Endothelial cell of umbilical vein (primary cell): Measurements from ENCODE around the gene OXA1L. TPM values are rescaled to one million over a fixed set of nuclear protein-coding genes. Genes with fewer than 3 reads are reported as not detected.
"Not testable (repeated sequence)": the region's sequence is repeated elsewhere in the genome, so short reads cannot be mapped to it uniquely, and the experiment has no call there.

Source experiments
- BruUV-seq: library from RNA; stranded (reverse); fragments of 400-500 nt; replicated peaks from 2 replicates; lab custom pipeline; 2021; lab: Mats Ljungman, UMichigan
- CTCF ChIA-PET: fragments of 300-600, 350-600 bp; sonication (Branson Sonifier 250); formaldehyde crosslinking; loops from one replicate; lab custom pipeline; 2021; ENCODE audit warnings: antibody characterized with exemption, inconsistent platforms; lab: Charles Lee
- POLR2A ChIA-PET: fragments of 300-600, 350-600 bp; sonication (Branson Sonifier 250); formaldehyde crosslinking; loops from one replicate; lab custom pipeline; 2021; ENCODE audit warnings: antibody characterized with exemption, inconsistent platforms; lab: Charles Lee
- DNase-seq: peaks from one replicate; pipeline ENCODE4 v3.0.0-alpha.2; 2011; ENCODE audit warnings: low read depth, low spot score
- FAIRE-seq: peaks from 2 replicates; lab custom pipeline; 2011; peaks lifted over from hg19 to GRCh38; lab: Jason Lieb, UNC
- H2AFZ ChIP-seq: 2 replicates; pipeline ENCODE4 v1.6.0; 2012; ENCODE audit warnings: low read depth, low read length, control low read depth, inconsistent platforms
- H3K27ac ChIP-seq: 2 replicates; pipeline ENCODE4 v1.5.1; 2011; ENCODE audit warnings: low read depth, mild to moderate bottlenecking, control low read depth, low read length, moderate library complexity; ENCODE audit not compliant: insufficient read depth
- H3K27me3 ChIP-seq, 2 experiments: 2 replicates each; pipeline versions ENCODE4 v1.6.0 to v1.6.1; 2011; ENCODE audit warnings: low read length in 2 of 2, mixed read lengths in 1 of 2; ENCODE audit not compliant: control insufficient read depth in 2 of 2, insufficient read depth in 2 of 2
- H3K36me3 ChIP-seq, 2 experiments: 2 replicates in 1 of 2; 3 replicates in 1 of 2; pipeline ENCODE4 v1.5.1; 2011; ENCODE audit warnings: low read length in 2 of 2, mild to moderate bottlenecking in 1 of 2, moderate library complexity in 1 of 2; ENCODE audit not compliant: control insufficient read depth in 2 of 2, insufficient read depth in 2 of 2; ENCODE audit errors: extremely low read depth in 1 of 2
- H3K4me1 ChIP-seq: 3 replicates; pipeline ENCODE4 v1.5.1; 2011; ENCODE audit warnings: mild to moderate bottlenecking, low read length; ENCODE audit not compliant: control insufficient read depth, insufficient read depth; ENCODE audit errors: extremely low read depth
- H3K4me2 ChIP-seq: 2 replicates; pipeline ENCODE4 v1.6.1; 2011; ENCODE audit warnings: low read length, control low read depth, mixed read lengths; ENCODE audit not compliant: insufficient read depth
- H3K4me3 ChIP-seq, 3 experiments: fragments of 200-600 bp in 1 of 3; sonication (generic), shearing (Covaris generic) in 1 of 3; replicated peaks in 1 of 3; 2 replicates each; pipeline ENCODE4 v1.5.1; 2011 to 2016; ENCODE audit warnings: control low read depth in 3 of 3, low read length in 3 of 3, mild to moderate bottlenecking in 2 of 3, inconsistent platforms in 1 of 3, low read depth in 1 of 3, moderate library complexity in 1 of 3; ENCODE audit not compliant: insufficient read depth in 1 of 3
- H3K79me2 ChIP-seq: 2 replicates; pipeline ENCODE4 v1.6.0; 2012; ENCODE audit warnings: low read length, inconsistent platforms; ENCODE audit not compliant: control insufficient read depth, insufficient read depth
- H3K9ac ChIP-seq: replicated peaks from 2 replicates; pipeline ENCODE3; 2011; ENCODE audit warnings: low read length, control low read depth; ENCODE audit not compliant: insufficient read depth; ENCODE audit errors: extremely low read depth
- H3K9me1 ChIP-seq: replicated peaks from 3 replicates; pipeline ENCODE4 v1.6.0; 2011; ENCODE audit warnings: mild to moderate bottlenecking, low read length; ENCODE audit not compliant: control insufficient read depth, insufficient read depth; ENCODE audit errors: extremely low read depth
- H3K9me3 ChIP-seq: replicated peaks from 2 replicates; pipeline ENCODE4 v1.5.1; 2012; ENCODE audit warnings: low read length, inconsistent platforms; ENCODE audit not compliant: control insufficient read depth, insufficient read depth
- H4K20me1 ChIP-seq: replicated peaks from 2 replicates; pipeline ENCODE3; 2011; ENCODE audit warnings: mild to moderate bottlenecking, low read length; ENCODE audit not compliant: control insufficient read depth, insufficient read depth; ENCODE audit errors: extremely low read depth
- FOS ChIP-seq: IDR thresholded peaks from 2 replicates; pipeline ENCODE4 v1.6.1; 2011; ENCODE audit warnings: mild to moderate bottlenecking, low read length, moderate library complexity, borderline replicate concordance; ENCODE audit not compliant: insufficient read depth
- POLR2AphosphoS5 ChIP-seq: IDR thresholded peaks from 2 replicates; pipeline ENCODE4 v1.6.1; 2012; ENCODE audit warnings: low read depth, mild to moderate bottlenecking, control low read depth, low read length, moderate library complexity; ENCODE audit not compliant: insufficient read depth
- dilution Hi-C: fragments of 300-500 bp; cut with MboI; formaldehyde crosslinking; loops from one replicate; pipeline ENCODE4 v1.15.0; 2019; ENCODE audit warnings: low sequenced_read_pairs; ENCODE audit not compliant: extremely low pct_ligation_motif_present
- intact Hi-C: fragments of 100-400 bp; cut with micrococcal nuclease; formaldehyde crosslinking; loops from one replicate; pipeline ENCODE4 v1.10.0; 2022
- polyA plus RNA-seq, 4 experiments: library from polyadenylated mRNA; depleted of rRNA in 3 of 4; stranded (reverse) in 3 of 4; unstranded in 1 of 4; fragments of >200 nt; gene quantifications; 2 replicates each; pipeline versions ENCODE4 v1.2.1 to v1.2.3, GENCODE V29; 2011 to 2012; ENCODE audit warnings: missing spikeins in 1 of 4
- total RNA-seq: library from RNA; stranded (reverse); gene quantifications from 2 replicates; pipeline ENCODE4 v1.2.3, GENCODE V29; 2021
- TF ChIP-seq, protein P1 (sequence below), 2 donors: IDR thresholded peaks; 1 replicate in 1 of 2; 2 replicates in 1 of 2; pipeline ENCODE4 v1.5.1; 2011; ENCODE audit warnings: low read length in 2 of 2, mild to moderate bottlenecking in 2 of 2, moderate library complexity in 2 of 2, control low read depth in 1 of 2, inconsistent platforms in 1 of 2, low read depth in 1 of 2; ENCODE audit not compliant: insufficient read depth in 1 of 2; ENCODE audit errors: extremely low read depth in 1 of 2

Gene OXA1L
- total and polyA plus RNA-seq, 2 donors (not counting 3 experiments of a cell fraction or from before 2014, with no cell fraction given): 212 to 294 TPM

DNA sequence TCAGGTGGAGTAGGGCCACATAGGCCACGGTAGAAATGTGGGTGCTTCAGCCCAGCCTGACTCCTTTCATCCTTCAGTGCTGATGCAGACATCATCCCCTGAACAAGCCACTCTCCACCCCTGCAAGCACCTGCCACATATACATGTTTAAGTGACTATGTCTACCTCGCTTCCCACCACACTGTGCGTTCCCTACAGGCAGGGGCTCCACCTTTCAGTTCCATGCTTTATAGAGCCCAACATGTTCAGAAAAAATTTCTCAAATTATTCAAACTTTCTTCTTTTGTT lies 37.1 kb downstream of the OXA1L start:
- no peak overlapping the region for H3K9ac ChIP-seq
- no peak overlapping the region for H2AFZ ChIP-seq
- H3K4me3 ChIP-seq: no peak overlapping the region
- intact Hi-C loops: no loop called here
- no peaks in the 10 kb centered on the region for H4K20me1 ChIP-seq
- BruUV-seq: no TSS peak
- TF ChIP-seq, protein P1, sequence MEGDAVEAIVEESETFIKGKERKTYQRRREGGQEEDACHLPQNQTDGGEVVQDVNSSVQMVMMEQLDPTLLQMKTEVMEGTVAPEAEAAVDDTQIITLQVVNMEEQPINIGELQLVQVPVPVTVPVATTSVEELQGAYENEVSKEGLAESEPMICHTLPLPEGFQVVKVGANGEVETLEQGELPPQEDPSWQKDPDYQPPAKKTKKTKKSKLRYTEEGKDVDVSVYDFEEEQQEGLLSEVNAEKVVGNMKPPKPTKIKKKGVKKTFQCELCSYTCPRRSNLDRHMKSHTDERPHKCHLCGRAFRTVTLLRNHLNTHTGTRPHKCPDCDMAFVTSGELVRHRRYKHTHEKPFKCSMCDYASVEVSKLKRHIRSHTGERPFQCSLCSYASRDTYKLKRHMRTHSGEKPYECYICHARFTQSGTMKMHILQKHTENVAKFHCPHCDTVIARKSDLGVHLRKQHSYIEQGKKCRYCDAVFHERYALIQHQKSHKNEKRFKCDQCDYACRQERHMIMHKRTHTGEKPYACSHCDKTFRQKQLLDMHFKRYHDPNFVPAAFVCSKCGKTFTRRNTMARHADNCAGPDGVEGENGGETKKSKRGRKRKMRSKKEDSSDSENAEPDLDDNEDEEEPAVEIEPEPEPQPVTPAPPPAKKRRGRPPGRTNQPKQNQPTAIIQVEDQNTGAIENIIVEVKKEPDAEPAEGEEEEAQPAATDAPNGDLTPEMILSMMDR (IDR thresholded peaks at IDR 0.05; ENCODE audit: extremely low read depth in 1 of 2, insufficient read depth in 1 of 2, low read depth in 1 of 2, low read length in 2 of 2): no peak
- TF ChIP-seq FOS (no peak), POLR2AphosphoS5 (no peak)
- no peaks in the 10 kb centered on the region for H3K4me1 ChIP-seq
- no peak for DNase-seq
- CTCF ChIA-PET: no interaction called here
- no peaks in the 10 kb centered on the region for H3K36me3 ChIP-seq
- POLR2A ChIA-PET: no interaction called here
- dilution Hi-C loops: no loop called here
- no peak overlapping the region for H3K27ac ChIP-seq
- H3K9me3 ChIP-seq: no peaks in the 10 kb centered on the region
- no peaks in the 10 kb centered on the region for H3K79me2 ChIP-seq
- no peak for FAIRE-seq
- no peaks in the 10 kb centered on the region for H3K27me3 ChIP-seq
- no peak overlapping the region for H3K4me2 ChIP-seq
- H3K9me1 ChIP-seq: no peaks in the 10 kb centered on the region

DNA sequence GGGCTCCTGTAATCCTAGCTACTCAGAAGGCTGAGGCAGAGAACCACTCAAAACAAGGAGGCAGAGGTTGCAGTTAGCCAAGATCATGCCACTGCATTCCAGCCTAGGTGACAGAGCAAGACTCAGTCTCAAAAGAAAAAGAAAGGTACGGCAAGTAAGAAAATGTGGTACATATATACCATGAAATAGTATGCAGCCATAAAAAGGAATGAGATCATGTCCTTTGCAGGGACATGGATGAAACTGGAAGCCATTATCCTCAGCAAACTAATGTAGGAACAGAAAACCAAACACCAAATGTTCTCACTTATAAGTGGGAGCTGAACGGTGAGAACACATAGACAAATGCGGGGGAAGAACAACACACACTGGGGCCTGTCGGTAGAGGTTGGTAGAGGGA lies 38.7 kb downstream of the OXA1L start:
- dilution Hi-C loops, H2AFZ ChIP-seq, H4K20me1 ChIP-seq, H3K9ac ChIP-seq, intact Hi-C loops, H3K27me3 ChIP-seq, BruUV-seq, H3K4me1 ChIP-seq, H3K9me3 ChIP-seq, H3K4me2 ChIP-seq, H3K27ac ChIP-seq, POLR2A ChIA-PET, H3K9me1 ChIP-seq, H3K79me2 ChIP-seq, H3K36me3 ChIP-seq, DNase-seq, FAIRE-seq, H3K4me3 ChIP-seq: not testable (repeated sequence)
- CTCF ChIA-PET: interaction anchor here (2.9 kb wide), 1 partner anchor 235 kb away, joined by 14 read pairs; no protein-coding TSS in a partner anchor
